Measurements from ENCODE around the gene DHX38.
"Not testable (repeated sequence)": the region's sequence is repeated elsewhere in the genome, so short reads cannot be mapped to it uniquely, and the experiment has no call there.

- TF ChIP-seq CTCF, POLR2A, POLR2AphosphoS5, EP300 (IDR thresholded peaks at IDR 0.05): not testable (repeated sequence)
These were observed 36.3 kb upstream of the DHX38 start for GRCh38 chr16:72057313-72057712.

All from sigmoid colon (tissue), 4 donors.